ENCODE results near the gene ACVR1.

DNA sequence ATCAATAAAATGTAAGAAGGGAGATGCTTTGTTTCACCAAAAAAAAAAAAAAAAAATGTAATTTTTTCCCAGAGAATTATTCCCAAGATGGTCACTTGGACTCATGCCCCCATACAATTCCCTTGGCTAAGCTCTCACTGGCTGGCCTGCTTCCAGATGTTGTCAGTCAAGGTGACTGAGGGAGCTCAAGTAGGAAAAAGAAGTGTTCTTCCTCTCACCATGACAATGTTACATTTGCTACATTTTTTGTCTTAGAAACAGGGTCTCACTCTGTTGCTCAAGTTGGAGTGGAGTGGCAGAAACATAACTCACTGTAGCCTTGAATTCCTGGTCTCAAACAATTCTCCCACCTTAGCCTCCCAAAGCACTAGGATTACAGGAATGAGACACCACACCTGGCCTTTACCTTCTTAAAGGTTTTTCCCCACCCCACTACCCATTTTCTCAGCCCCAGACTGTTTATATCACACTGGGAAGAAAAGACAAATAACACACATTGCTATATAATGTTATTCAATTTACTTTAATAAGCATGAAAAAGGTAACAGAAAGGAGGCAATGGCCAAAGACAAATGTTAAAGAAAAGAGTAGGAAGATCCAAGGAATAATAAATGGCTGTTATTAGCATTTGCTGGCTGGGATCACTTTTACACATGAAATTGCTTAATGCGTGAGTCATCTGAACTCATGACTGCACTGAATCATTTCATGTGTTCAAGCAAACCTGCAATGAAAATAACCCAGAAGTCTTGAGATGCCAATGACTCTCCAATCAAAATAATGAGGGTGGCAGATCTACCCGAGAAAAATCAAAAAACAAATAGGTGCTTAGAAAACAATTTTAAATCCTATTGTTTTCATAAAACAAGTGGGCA is 45.2 kb downstream of the ACVR1 start:
- TF ChIP-seq, protein P1, sequence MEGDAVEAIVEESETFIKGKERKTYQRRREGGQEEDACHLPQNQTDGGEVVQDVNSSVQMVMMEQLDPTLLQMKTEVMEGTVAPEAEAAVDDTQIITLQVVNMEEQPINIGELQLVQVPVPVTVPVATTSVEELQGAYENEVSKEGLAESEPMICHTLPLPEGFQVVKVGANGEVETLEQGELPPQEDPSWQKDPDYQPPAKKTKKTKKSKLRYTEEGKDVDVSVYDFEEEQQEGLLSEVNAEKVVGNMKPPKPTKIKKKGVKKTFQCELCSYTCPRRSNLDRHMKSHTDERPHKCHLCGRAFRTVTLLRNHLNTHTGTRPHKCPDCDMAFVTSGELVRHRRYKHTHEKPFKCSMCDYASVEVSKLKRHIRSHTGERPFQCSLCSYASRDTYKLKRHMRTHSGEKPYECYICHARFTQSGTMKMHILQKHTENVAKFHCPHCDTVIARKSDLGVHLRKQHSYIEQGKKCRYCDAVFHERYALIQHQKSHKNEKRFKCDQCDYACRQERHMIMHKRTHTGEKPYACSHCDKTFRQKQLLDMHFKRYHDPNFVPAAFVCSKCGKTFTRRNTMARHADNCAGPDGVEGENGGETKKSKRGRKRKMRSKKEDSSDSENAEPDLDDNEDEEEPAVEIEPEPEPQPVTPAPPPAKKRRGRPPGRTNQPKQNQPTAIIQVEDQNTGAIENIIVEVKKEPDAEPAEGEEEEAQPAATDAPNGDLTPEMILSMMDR (conservative IDR thresholded peaks at IDR 0.05; ENCODE audit: low read depth, low read length) = no peak
- TF ChIP-seq EZH2 (IDR thresholded peaks at IDR 0.05; ENCODE audit: borderline replicate concordance, low read depth, low read length, poor library complexity, severe bottlenecking) = no peak
